ENCODE results near the gene EPN2. TPM values are rescaled to one million over a fixed set of nuclear protein-coding genes. Genes with fewer than 3 reads are reported as not detected.

The EPN2 gene
- total and polyA plus RNA-seq, 10 of the 15 experiments (the other 5 are each of a cell fraction or from before 2014, with no cell fraction given) = 0.26 to 8.4 (median 4.7) TPM

DNA sequence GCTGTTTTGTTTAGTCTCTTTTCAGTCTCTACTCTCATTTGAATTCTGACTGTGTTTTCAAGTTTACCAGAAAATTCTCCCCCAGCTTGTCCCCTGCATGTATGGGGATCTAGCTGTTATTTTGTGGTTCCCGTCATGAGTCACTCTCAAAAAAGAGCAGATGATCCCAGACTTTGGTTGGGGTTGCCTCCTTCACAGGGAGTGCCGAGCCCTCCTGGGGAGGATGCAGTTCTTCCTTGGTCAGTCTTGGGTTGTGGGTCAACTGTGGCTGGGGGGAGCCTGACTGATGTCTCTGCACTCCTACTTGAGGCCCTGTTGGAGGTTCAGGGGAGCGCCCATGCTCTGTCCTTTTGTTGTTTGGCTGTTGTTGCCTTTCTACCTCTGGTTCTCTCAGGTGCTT, 37.7 kb downstream of the EPN2 start (continued):
- TF ChIP-seq RELB (IDR thresholded peaks at IDR 0.05; ENCODE audit: low read depth) = no peak

DNA sequence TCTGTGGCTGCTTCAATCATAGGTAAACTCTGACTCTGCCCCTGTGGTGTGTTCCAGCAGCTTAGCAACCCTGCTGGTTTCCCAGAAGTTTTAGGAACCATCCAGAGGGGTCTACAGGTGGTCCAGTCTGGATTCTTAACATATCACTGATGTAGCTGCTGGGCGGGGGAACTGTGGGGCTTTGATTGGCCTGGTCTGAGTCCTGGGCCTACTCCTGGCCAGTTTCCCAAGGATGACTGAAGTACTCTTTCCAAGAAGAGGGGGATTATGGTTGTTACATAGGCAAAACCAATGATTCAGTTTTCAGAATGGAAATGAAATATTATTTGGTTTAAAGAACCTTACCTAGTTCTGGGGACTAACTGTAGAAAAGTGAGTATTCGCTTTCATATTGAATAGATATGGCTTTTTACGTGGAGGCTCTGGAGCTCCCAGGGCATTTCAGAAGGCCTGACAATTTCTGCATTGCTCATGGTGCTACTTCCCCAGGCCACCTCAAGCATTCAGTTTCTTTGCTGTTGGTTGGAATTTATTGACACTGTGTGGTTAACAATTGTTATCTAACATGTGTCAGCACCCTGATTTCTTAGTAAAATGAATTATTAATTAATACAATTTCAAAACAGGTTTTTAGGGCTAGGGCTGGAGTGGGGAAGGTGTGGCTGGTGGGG, 38.4 kb downstream of the EPN2 start:
- H3K36me3 ChIP-seq (ENCODE audit: control insufficient read depth in 2 of 2, insufficient read depth in 2 of 2, low read length in 1 of 2) = no peaks in the 10 kb centered on the region
- H3K9ac ChIP-seq (ENCODE audit: control insufficient read depth, insufficient read depth, low read length) = no peak overlapping the region
- no peaks in the 10 kb centered on the region for H3K9me3 ChIP-seq (replicated peaks; ENCODE audit: control insufficient read depth, insufficient read depth, low read length)
- FAIRE-seq (no peak), ATAC-seq (no peak), DNase-seq (ENCODE audit: low read depth, low spot score) (no peak)
- peaks cover 13% of the 10 kb centered on the region for H3K4me1 ChIP-seq (ENCODE audit: control insufficient read depth, insufficient read depth, low read length)
- POLR2A ChIA-PET = no interaction called here
- TF ChIP-seq PML (IDR thresholded peaks at IDR 0.05; ENCODE audit: low read length) (no peak), USF2 (IDR thresholded peaks at IDR 0.05; ENCODE audit: borderline replicate concordance, low read depth, low read length) (no peak), KDM1A (IDR thresholded peaks at IDR 0.05; ENCODE audit: borderline replicate concordance) (no peak), RAD21 (IDR thresholded peaks at IDR 0.05; ENCODE audit: insufficient read depth, low read depth, low read length) (no peak), GATAD2B (conservative IDR thresholded peaks at IDR 0.05; ENCODE audit: low read depth) (no peak), POU2F2 (IDR thresholded peaks at IDR 0.05; ENCODE audit: borderline replicate concordance, low read depth, low read length) (no peak), CEBPB (IDR thresholded peaks at IDR 0.05; ENCODE audit: borderline replicate concordance in 1 of 2, low read depth in 2 of 2, low read length in 2 of 2) (no peak), ZBED1 (IDR thresholded peaks at IDR 0.05; ENCODE audit: borderline replicate concordance) (no peak), BCL11A (IDR thresholded peaks at IDR 0.05; ENCODE audit: low read depth, low read length) (no peak), SPI1 (IDR thresholded peaks at IDR 0.05; ENCODE audit: borderline replicate concordance, insufficient read depth, low read depth, low read length) (no peak), ASH2L (IDR thresholded peaks at IDR 0.05; ENCODE audit: borderline replicate concordance, low read depth) (no peak), CTCF (IDR thresholded peaks at IDR 0.05 in 2 of 3, conservative IDR thresholded peaks at IDR 0.05 in 1 of 3; ENCODE audit: control insufficient read depth in 2 of 3, extremely low read depth in 1 of 3, insufficient read depth in 1 of 3, low read depth in 3 of 3, low read length in 3 of 3) (no peak)
- TF ChIP-seq, protein P1, sequence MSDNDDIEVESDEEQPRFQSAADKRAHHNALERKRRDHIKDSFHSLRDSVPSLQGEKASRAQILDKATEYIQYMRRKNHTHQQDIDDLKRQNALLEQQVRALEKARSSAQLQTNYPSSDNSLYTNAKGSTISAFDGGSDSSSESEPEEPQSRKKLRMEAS (IDR thresholded peaks at IDR 0.05; ENCODE audit: low read depth, low read length) = no peak
- H2AFZ ChIP-seq (ENCODE audit: control insufficient read depth, low read depth, low read length) = no peak overlapping the region
- H3K4me3 ChIP-seq = no peak overlapping the region
- H3K27ac ChIP-seq (ENCODE audit: control insufficient read depth, insufficient read depth) = no peak overlapping the region
- RAD21 ChIA-PET (ENCODE audit: unreplicated experiment) = interaction anchor here (0.6 kb wide), 1 partner anchor 22 kb away, joined by 4 read pairs; no protein-coding TSS in a partner anchor
- H4K20me1 ChIP-seq (ENCODE audit: control insufficient read depth, insufficient read depth) = no peaks in the 10 kb centered on the region
- no TSS peak for BruUV-seq (replicated peaks)
- in situ Hi-C loops (cut with MboI) (no loop called here), intact Hi-C loops (cut with micrococcal nuclease; ENCODE audit: unreplicated experiment) (no loop called here)
- SMC1A ChIA-PET (ENCODE audit: uncharacterized antibody, unreplicated experiment) = no interaction called here
- 73% methylated on average over 3 of the region's 3 CpGs for WGBS (ENCODE audit: insufficient coverage, insufficient replicate concordance, low lambda C conversion rate, missing lambda C conversion rate)
- H3K79me2 ChIP-seq (ENCODE audit: control insufficient read depth, insufficient read depth, low read length) = no peaks in the 10 kb centered on the region
- H3K27me3 ChIP-seq (replicated peaks in 1 of 2; ENCODE audit: control insufficient read depth in 2 of 2, insufficient read depth in 2 of 2, low read length in 1 of 2) = no peaks in the 10 kb centered on the region
- no peak overlapping the region for H3K4me2 ChIP-seq (ENCODE audit: control insufficient read depth, insufficient read depth)
- CTCF ChIA-PET = interaction anchor here (0.9 kb wide), 1 partner anchor 25 kb away, joined by 3 read pairs; no protein-coding TSS in a partner anchor

Measured in GM12878 (cell line).